ENCODE results near the gene SPDL1.

DNA sequence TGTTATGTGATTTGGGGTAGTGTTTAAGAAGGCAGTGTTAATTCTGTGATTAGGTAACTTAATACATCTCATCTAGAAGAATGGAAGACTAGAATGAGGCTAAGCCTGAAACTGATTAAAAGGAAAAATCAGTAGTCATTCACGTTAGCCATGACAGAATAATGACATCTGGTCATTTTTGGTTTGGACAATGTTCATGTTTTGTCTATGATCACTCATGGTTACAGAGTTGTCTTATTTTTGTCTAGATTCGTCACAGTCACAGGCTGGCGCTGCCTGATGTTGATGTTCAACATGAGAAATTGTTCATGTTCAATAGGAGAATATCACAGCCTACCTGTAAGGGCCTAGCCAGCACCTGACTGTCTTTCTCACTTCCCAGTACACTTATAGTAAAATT is 44.0 kb downstream of the SPDL1 start:
- TF ChIP-seq, protein P1, sequence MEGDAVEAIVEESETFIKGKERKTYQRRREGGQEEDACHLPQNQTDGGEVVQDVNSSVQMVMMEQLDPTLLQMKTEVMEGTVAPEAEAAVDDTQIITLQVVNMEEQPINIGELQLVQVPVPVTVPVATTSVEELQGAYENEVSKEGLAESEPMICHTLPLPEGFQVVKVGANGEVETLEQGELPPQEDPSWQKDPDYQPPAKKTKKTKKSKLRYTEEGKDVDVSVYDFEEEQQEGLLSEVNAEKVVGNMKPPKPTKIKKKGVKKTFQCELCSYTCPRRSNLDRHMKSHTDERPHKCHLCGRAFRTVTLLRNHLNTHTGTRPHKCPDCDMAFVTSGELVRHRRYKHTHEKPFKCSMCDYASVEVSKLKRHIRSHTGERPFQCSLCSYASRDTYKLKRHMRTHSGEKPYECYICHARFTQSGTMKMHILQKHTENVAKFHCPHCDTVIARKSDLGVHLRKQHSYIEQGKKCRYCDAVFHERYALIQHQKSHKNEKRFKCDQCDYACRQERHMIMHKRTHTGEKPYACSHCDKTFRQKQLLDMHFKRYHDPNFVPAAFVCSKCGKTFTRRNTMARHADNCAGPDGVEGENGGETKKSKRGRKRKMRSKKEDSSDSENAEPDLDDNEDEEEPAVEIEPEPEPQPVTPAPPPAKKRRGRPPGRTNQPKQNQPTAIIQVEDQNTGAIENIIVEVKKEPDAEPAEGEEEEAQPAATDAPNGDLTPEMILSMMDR (conservative IDR thresholded peaks at IDR 0.05; ENCODE audit: low read depth, low read length): no peak
- TF ChIP-seq EZH2 (IDR thresholded peaks at IDR 0.05; ENCODE audit: low read length, unreplicated experiment) (no peak), EZH2phosphoT487 (IDR thresholded peaks at IDR 0.05; ENCODE audit: borderline replicate concordance, low read length) (no peak)
